ENCODE measurements around the gene NFILZ.
A peak's percentile ranks its signal among the peaks of the same experiment; 100 is the strongest.

Gene NFILZ

DNA sequence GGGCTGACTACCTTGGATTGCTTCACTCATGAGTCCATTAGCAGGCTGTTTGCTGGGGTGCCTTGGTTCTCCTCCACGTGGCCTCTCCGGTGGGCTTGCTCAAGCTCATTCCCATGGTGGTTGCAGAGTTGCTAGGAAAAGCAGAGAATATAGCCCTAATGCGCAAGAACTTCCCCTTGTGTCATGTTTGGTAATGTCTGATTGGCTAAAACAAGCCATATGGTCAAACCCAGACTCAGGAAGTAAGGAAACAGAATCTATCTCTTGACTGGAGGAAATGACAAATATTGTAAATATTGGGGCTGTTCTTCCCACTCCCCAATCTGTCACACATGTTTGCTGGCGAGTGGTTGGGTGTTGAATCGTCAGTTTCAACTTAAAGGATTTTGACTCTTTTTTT lies 12.1 kb downstream of the NFILZ start:
- no peak for DNase-seq

DNA sequence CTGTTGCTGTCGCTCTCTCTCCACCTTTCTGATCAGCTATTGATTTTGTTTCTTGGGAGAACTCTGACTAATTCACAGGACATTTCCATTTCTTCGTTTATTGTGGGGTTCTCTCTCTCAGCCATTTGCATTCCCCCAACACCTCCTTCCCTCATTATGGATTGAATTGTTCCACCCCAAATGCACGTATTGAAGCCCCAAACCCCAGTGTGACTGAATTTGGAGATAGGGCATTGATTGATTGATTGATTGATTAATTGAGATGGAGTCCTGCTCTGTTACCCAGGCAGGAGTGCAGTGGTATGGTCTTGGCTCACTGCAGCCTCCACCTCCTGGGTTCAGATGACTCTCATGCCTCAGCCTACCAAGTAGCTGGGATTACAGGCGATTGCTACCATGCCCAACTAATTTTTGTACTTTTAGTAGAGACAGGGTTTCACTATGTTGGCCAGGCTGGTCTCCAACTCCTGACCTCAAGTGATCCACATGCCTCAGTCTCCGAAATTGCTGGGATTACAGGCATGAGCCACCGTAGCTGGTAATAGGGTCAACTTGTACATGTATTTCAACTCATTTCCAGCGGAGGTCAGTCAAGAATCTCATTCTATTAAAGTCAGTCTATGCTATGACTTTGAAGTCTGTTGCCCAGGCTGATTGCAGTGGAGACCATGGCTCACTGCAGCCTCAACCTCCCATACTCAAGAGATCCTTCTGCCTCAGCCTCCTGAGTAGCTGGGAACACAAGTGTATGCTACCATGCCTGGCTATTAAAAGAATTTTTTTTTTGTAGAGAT lies 13.6 kb downstream of the NFILZ start:
- DNase-seq = no peak

DNA sequence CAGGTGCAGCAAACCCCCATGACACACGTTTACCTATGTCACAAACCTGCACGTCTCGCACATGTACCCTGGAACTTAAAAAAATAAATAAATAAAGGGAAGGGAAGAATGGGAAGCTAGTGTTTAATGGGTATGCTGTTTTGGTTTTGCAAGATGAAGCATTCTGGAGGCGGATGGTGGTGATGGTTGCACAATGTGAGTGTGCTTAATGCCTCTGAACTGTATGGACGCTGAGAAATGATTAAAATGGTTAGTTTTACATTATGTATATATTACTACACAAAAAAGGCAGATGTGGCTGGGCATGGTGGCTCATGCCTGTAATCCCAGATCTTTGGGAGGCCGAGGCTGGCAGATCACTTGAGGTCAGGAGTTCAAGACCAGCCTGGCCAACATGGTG lies 17.8 kb downstream of the NFILZ start:
- no peak for DNase-seq

DNA sequence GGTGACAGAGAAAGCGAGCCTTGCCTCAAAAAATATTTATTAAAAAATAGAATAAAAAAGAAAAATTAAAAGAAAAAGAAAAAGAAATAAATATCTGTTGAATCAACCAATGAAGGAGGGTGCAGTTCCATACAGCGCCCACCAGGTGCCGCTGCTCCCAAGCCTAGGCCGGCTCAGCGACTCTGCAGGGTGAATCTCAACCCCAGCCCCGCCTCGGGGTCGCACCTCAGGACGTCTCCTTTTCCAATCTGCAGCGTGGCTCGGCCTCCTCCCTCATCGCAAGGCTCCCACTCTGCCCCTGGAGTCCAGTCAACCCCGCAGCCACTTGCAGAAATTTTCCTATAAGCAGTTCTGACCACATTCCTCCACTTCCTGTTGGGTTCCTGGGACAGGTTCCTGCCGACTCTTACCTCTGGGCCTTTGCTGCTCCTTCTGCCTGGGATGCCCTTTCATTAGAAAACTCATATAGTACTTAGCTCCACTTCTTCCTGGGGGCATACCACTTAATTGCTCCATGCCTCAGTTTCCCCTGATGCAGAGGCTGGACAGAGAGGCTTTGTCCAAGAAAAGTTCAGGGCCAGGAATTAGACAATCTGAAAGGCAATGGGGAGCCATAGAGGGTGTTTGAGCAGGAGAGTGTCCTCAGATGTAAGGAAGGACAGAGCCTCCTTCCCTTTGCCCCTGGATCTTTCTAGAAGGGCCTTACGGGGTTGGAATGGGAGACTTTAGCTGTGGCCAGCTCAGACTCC lies 24.3 kb downstream of the NFILZ start:
- peak; percentile 40 for DNase-seq

GRCh38 chr19:8655340-8655709 lies 24.9 kb downstream of the NFILZ start:
- no peak for DNase-seq

DNA sequence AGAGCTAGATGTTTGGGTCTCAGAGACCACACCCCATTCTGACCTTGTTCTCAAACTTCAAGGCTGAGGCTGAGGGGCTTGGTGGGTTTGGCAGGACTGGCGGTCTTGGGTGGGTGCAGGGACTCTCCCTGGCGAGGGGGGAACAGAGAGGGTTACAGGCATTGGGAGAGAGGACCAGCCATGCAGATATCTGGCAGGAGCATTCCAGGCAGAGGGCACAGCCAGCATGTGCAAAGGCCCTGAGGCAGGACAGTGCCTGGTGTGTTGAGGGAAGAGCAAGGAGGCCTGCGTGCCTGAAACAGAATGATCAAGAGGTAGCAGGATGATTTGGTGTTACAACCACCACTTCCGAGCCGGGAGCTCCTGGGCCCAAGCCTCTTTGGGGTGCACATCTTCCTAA lies 27.4 kb downstream of the NFILZ start:
- DNase-seq = no peak

GRCh38 chr19:8659905-8660304 lies 29.5 kb downstream of the NFILZ start:
- no peak for DNase-seq

GRCh38 chr19:8662263-8662662 lies 31.8 kb downstream of the NFILZ start:
- no peak for DNase-seq

DNA sequence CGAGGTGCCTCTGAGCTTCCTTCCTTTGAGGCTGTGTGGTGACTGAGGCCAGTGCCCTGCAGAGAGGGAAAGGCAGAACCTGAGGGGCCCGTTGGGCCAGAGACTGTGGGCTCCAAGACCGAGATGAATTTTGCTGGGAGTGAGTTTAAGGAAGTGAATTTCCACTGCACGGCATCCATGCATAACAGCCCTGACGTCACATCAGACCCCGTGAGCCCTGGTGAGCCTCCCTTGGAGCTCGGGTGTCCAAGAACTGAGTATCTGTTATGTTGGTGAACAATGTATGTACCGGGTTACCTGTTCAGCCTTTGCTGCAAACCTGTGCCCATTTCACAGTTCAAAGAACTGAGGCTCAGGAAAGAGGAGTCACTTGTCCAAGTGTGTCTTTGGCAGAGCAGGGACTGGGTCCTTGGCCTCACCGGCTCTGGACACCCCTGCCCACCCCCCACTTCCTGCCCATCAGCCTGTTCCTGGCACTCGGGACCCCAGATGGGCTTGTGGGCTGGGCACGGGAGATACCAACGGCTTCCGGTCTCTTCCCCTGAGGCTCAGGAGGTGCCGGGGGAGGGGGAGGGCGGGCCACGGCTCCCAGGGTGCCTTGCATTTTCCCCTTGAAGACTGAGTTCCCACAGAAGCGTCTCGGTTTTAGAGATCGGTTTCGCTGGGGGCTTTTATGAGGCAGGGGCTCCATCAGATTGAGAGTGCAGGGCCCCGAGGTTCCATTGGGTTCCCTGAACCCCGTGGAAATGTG lies 33.7 kb downstream of the NFILZ start:
- no peak for DNase-seq

DNA sequence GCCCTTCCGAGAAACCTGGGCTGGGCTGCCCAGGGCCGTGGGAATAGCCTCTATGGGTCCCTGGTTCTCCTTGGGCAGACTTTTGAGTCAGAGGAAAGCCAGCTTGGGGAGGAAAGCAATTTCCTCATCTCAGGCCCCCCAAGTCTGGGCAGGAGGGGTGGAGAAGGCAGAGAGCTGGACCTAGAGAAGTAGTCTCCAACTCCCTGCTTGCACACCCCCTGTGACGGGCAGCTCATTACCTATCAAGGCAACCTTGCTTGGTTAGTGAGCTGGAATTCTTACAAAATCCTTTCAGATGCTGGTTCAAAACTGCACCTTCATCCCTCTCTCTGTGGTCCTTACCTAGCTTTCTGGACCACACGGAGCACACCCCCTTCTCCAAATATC lies 34.2 kb downstream of the NFILZ start:
- DNase-seq = no peak

GRCh38 chr19:8665468-8666213 lies 35.2 kb downstream of the NFILZ start:
- DNase-seq = no peak

GRCh38 chr19:8666814-8667405 lies 36.5 kb downstream of the NFILZ start:
- DNase-seq = no peak

GRCh38 chr19:8673276-8673891 lies 43.0 kb downstream of the NFILZ start:
- DNase-seq = no peak

DNA sequence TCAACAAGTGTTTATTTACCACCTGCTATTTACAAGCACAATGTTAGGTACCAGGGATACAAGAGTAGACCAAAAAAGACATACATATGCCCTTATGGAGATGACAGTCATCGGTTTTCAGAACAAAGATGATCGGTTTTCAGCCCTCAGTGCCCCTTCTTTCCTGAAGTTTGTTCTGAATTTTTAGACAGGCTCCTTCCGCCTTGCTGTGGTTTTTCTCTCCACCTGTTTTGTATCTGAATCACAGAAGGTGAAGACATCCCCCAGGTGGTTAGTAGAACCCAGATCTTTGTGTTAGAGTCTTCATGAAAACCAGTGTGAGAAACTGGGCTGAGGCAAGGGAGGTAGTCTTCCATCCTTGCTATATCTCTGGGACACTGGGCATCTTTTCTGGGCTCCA lies 44.6 kb downstream of the NFILZ start:
- DNase-seq = no peak

GRCh38 chr19:8678244-8678807 lies 47.9 kb downstream of the NFILZ start:
- DNase-seq = no peak

Measured in fibroblast of skin of back (primary cell).